Femur (tissue), 1 donor: Measurements from ENCODE around the gene CCDC171.
A peak's percentile ranks its signal among the peaks of the same experiment; 100 is the strongest.
"Not testable (repeated sequence)": the region's sequence is repeated elsewhere in the genome, so short reads cannot be mapped to it uniquely, and the experiment has no call there.

Experiments
- DNase-seq: peaks from one replicate; pipeline ENCODE4 v3.0.0-alpha.2; 2017

Gene CCDC171

GRCh38 chr9:15552636-15553527 is at the start of gene CCDC171:
TSS of gene CCDC171 (plus strand) at chr9:15553043. CDS start at chr9:15564089, 11,046 bp downstream.
- peak; percentile 98 for DNase-seq

GRCh38 chr9:15505921-15506320 is 46.9 kb upstream of the CCDC171 start:
- no peak for DNase-seq

- DNase-seq = peak; percentile 69
These were observed 42.7 kb upstream of the CCDC171 start for GRCh38 chr9:15509931-15510788.

GRCh38 chr9:15510789-15511575 is 41.9 kb upstream of the CCDC171 start, which contains the start of gene PSIP1:
TSS of gene PSIP1 (minus strand) at chr9:15510970. CDS start at chr9:15510188, 782 bp downstream.
- DNase-seq = peak; percentile 92

GRCh38 chr9:15512204-15512603 is 40.6 kb upstream of the CCDC171 start:
- DNase-seq = no peak

GRCh38 chr9:15512889-15513288 is 40.0 kb upstream of the CCDC171 start:
- DNase-seq = no peak

- no peak for DNase-seq
These were observed 39.5 kb upstream of the CCDC171 start for GRCh38 chr9:15513335-15513734.

- no peak for DNase-seq
These were observed 33.0 kb upstream of the CCDC171 start for GRCh38 chr9:15519831-15520230.

- no peak for DNase-seq
These were observed 31.6 kb upstream of the CCDC171 start for GRCh38 chr9:15521254-15521653.

GRCh38 chr9:15522130-15522755 is 30.6 kb upstream of the CCDC171 start:
- DNase-seq = no peak

- DNase-seq = no peak
These were observed 27.9 kb upstream of the CCDC171 start for GRCh38 chr9:15524845-15525455.

- no peak for DNase-seq
These were observed 26.9 kb upstream of the CCDC171 start for GRCh38 chr9:15525958-15526357.

- DNase-seq = not testable (repeated sequence)
These were observed 25.8 kb upstream of the CCDC171 start for GRCh38 chr9:15527035-15527434.

- DNase-seq = no peak
These were observed 23.1 kb upstream of the CCDC171 start for GRCh38 chr9:15529566-15530324.

GRCh38 chr9:15531380-15531779 is 21.5 kb upstream of the CCDC171 start:
- no peak for DNase-seq

GRCh38 chr9:15541872-15542271 is 11.0 kb upstream of the CCDC171 start:
- no peak for DNase-seq

GRCh38 chr9:15542624-15543023 is 10.2 kb upstream of the CCDC171 start:
- no peak for DNase-seq

- DNase-seq = no peak
These were observed 9.6 kb upstream of the CCDC171 start for GRCh38 chr9:15543047-15543813.

GRCh38 chr9:15549611-15550010 is 3.2 kb upstream of the CCDC171 start:
- DNase-seq = no peak

GRCh38 chr9:15553528-15553898 is 670 bp downstream of the CCDC171 start:
- no peak for DNase-seq
